Activated CD8-positive, alpha-beta T cell treated with anti-CD3 and anti-CD28 coated beads for 36 hours (primary cell): ENCODE data around the gene RAPGEF5. TPM values are rescaled to one million over a fixed set of nuclear protein-coding genes. Genes with fewer than 3 reads are reported as not detected.

ENCODE experiments used
- ATAC-seq: fragments of 200-7000 bp; cut with Tn5 transposase; one replicate; pipeline ENCODE4 v1.10.0; 2021; ENCODE audit warnings: mild to moderate bottlenecking, moderate library complexity
- CTCF ChIA-PET: fragments of 350-600 bp; sonication (Branson Sonifier 250); formaldehyde crosslinking; loops from one replicate; lab custom pipeline; 2021; ENCODE audit warnings: antibody characterized with exemption; lab: Charles Lee
- POLR2A ChIA-PET: fragments of 350-600 bp; sonication (Branson Sonifier 250); formaldehyde crosslinking; loops from one replicate; lab custom pipeline; 2021; ENCODE audit warnings: antibody characterized with exemption; lab: Charles Lee
- DNase-seq: peaks from one replicate; pipeline ENCODE4 v3.0.0-alpha.2; 2020
- H3K27ac Mint-ChIP-seq: one replicate; pipeline ENCODE4 v1.8.0; 2021; ENCODE audit warnings: mild to moderate bottlenecking, mixed read lengths
- H3K27me3 Mint-ChIP-seq: one replicate; pipeline ENCODE4 v1.8.0; 2021; ENCODE audit warnings: mixed read lengths
- H3K36me3 Mint-ChIP-seq: one replicate; pipeline ENCODE4 v1.8.0; 2021; ENCODE audit warnings: low read depth, mixed read lengths
- H3K4me1 Mint-ChIP-seq: one replicate; pipeline ENCODE4 v1.8.0; 2021; ENCODE audit warnings: low read depth, mixed read lengths
- H3K4me3 Mint-ChIP-seq: one replicate; pipeline ENCODE4 v1.8.0; 2021; ENCODE audit warnings: mild to moderate bottlenecking, moderate library complexity, mixed read lengths
- H3K9me3 Mint-ChIP-seq: one replicate; pipeline ENCODE4 v1.8.0; 2021; ENCODE audit warnings: mixed read lengths
- CTCF ChIP-seq: fragments of 200-600 bp; IDR thresholded peaks from one replicate; pipeline ENCODE4 v1.8.0; 2022; ENCODE audit warnings: antibody characterized with exemption, mild to moderate bottlenecking
- intact Hi-C: fragments of 100-400 bp; cut with micrococcal nuclease; formaldehyde crosslinking; loops from one replicate; pipeline ENCODE4 v1.10.0; 2022
- total RNA-seq, 2 experiments: library from RNA; stranded (reverse); gene quantifications; one replicate each; pipeline ENCODE4 v1.2.3, GENCODE V29; 2021

RAPGEF5 gene
- total RNA-seq, 2 experiments from 2014 or later = 0.92 to 0.99 TPM

DNA sequence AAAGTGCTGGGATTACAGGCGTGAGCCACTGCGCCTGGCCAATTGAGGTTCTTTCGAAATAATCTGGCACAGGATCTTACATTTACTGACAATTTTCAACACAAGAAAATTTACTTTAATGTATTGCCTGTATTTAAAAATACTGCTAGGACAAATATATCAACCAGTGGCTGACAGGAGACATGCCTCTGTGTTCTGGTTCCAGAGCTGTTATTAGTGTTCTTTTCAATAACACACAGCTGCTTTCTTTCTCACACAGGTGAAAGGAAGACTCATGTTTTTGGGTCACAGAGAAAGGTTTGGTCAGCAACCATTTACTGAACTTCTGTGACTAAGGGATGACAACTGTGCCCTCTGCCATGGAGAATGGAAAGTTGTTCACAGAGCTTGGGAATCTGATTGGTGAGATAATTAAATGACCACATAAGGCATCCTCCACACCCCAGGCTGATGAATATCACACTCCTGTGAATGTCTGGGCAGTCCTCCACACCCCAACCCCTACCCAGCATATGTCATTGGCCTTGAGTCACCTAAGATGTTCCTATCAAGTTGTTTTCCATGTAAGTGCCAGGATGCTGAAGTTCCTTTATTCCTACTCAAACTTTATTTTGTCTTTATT, 180.1 kb downstream of the RAPGEF5 start:
- Mint-ChIP-seq H3K9me3 (no peaks in the 10 kb centered on the region), H3K27ac (no peak overlapping the region), H3K4me1 (peaks cover 7% of the 10 kb centered on the region), H3K36me3 (no peaks in the 10 kb centered on the region), H3K4me3 (no peak overlapping the region), H3K27me3 (peaks cover 16% of the 10 kb centered on the region)
- POLR2A ChIA-PET = no interaction called here
- DNase-seq (no peak), ATAC-seq (no peak)
- TF ChIP-seq CTCF = no peak
- CTCF ChIA-PET = interaction anchor here (0.6 to 1.0 kb wide), 2 partner anchors 8 to 11 kb away, joined by 3 read pairs; no protein-coding TSS in a partner anchor
- intact Hi-C loops = no loop called here

DNA sequence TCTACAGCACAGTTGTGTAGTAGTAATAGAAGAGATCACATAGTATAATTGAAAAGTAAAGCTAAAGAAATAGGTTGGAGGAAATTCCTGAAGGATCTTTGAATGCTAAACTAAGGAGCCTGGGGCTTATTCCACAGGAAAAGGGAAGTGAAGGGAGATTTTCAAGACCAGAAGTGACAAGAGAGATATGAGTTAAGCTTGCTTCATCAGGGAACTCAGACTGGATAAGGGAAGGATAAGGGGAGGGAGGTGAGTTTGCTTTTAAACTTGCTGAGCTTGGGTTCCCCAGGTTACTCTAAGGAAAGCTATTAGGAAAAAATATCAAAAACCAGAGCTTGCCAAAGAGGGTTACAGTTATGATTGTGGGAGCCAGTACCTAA, 182.4 kb downstream of the RAPGEF5 start:
- H3K4me1 Mint-ChIP-seq = peaks cover 7% of the 10 kb centered on the region
- H3K9me3 Mint-ChIP-seq = no peaks in the 10 kb centered on the region
- ChIA-PET CTCF (interaction anchor here (0.6 to 1.3 kb wide), 2 partner anchors 14 to 43 kb away, joined by 3 to 4 read pairs; no protein-coding TSS in a partner anchor), POLR2A (no interaction called here)
- H3K4me3 Mint-ChIP-seq = no peak overlapping the region
- H3K27me3 Mint-ChIP-seq = peaks cover 4% of the 10 kb centered on the region
- ATAC-seq = no peak
- TF ChIP-seq CTCF = no peak
- intact Hi-C loops = no loop called here
- H3K36me3 Mint-ChIP-seq = no peaks in the 10 kb centered on the region
- H3K27ac Mint-ChIP-seq = no peak overlapping the region
- no peak for DNase-seq

DNA sequence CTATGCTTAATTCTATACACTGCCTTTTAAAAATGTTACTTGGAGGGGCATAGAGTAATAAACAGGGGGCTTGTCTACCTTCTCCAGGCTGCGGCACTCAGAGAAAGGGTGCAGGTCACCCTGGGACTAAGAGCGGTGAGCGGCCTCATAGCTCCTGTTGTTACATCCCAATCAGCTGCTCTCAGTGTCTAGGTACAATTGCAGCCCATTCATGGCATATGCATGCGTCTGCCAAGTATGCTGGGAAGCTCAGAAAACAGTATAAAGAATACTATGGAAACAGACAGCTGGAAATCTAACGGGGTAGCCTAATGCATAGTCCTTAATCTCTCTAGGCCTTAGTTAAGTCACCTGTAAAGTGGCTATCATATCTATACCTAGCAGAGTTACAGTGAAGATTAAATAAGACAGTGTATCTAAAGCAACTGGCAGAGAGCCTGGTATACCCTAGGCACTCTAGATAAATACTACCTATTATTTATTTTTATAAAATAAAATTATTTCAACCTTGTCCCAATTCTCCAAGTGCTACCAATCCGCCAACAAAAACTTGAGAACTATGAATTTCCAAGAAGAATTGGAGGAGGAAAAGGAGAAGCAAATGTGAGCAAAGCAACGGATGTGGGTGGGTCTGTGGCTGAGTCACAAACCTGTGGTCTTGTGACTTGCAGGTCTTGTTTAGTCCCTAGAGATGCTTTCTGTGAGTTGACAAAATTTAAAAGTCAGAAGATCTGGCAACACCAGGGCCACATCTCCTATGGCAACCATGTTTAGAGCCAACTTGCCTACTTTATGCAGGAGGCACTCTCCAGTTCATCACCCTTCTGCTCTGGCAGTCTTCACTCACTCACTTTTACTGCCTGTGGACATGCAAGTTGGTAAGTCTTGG, 183.0 kb downstream of the RAPGEF5 start:
- DNase-seq (peak; percentile 62), ATAC-seq (peak; percentile 97)
- CTCF ChIA-PET = interaction anchor here (0.6 to 1.3 kb wide), 3 partner anchors 9 to 44 kb away, joined by 3 to 4 read pairs (median 3); no protein-coding TSS in a partner anchor
- Mint-ChIP-seq H3K9me3 (no peaks in the 10 kb centered on the region), H3K36me3 (no peaks in the 10 kb centered on the region), H3K4me3 (no peak overlapping the region), H3K27me3 (peaks cover 3% of the 10 kb centered on the region), H3K4me1 (peaks cover 7% of the 10 kb centered on the region), H3K27ac (no peak overlapping the region)
- POLR2A ChIA-PET = no interaction called here
- no peak for TF ChIP-seq CTCF
- intact Hi-C loops = no loop called here

DNA sequence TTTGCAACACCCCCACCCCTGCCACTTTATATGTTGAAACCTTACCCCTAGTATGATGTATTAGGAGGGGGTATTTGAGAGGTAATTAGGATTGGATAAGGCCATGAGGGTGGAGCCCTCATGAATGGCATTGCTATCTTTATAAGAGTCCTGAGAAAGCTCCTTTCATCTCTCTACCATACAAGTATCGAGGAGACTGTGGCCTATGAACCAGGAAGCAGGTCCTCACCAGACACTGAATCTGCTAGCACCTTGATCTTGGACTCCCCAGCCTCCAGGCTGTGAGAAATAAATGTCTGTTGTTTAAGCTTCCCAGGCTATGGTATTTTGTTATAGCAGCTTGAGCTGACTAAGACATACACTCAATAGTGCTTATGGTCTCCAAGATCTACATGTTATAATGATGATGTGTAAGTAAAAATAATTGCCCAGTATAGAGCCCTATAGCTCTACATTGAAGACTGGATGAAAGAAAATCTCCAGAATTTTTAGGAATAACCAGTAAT, 188.8 kb downstream of the RAPGEF5 start:
- H3K36me3 Mint-ChIP-seq = no peaks in the 10 kb centered on the region
- H3K27ac Mint-ChIP-seq = no peak overlapping the region
- DNase-seq (no peak), ATAC-seq (no peak)
- intact Hi-C loops = no loop called here
- POLR2A ChIA-PET = no interaction called here
- no peaks in the 10 kb centered on the region for H3K27me3 Mint-ChIP-seq
- no peaks in the 10 kb centered on the region for H3K4me1 Mint-ChIP-seq
- no peak for TF ChIP-seq CTCF
- H3K9me3 Mint-ChIP-seq = no peaks in the 10 kb centered on the region
- CTCF ChIA-PET = interaction anchor here (1.3 to 1.5 kb wide), 2 partner anchors 13 to 284 kb away, joined by 3 read pairs; no protein-coding TSS in a partner anchor
- no peak overlapping the region for H3K4me3 Mint-ChIP-seq
